ENCODE results near the gene SLIT3. TPM values are rescaled to one million over a fixed set of nuclear protein-coding genes. Genes with fewer than 3 reads are reported as not detected.

The SLIT3 gene
- total RNA-seq (not detected), polyA plus RNA-seq (not detected)

DNA sequence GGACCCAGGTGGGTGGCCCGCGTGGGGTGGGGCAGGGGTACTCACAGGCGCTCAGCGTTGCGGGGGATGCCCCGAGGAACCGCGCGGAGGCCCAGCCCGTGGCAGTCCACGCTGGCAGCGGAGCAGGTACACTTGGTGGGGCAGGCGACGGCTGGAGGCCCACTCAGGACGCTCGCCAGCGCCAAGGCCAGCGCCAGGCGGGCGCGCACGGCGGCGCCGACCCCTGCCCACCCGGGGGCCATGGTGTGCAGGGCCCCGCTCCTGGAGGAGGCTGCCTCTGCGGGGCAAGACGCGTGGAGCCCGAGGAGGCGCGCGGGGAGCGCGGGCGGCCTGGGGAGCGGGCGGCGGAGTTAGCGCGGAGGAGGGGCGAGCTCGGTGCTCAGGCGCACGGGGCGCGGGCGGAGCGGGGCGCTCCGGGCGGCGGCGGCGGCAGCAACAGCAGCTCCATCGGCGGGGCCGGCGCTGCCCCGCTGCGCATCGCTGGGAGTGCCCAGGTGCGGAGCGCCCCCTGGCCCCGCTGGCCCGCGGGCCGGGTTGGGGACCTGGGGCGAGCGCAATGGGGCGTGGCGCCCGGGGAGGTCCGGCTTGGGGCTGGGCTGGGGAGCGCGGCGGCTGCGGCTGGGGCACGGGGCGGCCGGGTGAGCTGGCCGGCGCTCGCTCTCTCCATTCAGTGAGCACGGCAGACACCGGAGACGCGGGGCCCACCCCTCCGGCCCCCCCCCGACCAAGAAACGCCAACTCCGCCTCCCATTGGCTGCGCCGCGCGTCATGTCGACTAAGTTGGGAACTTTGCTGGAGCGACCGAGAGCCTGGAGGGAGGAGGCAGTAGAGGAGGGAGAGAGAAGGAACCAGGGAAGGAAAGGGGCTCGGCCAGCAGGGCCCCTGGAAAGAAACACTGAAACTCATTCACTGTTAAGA, at the start of gene SLIT3:
TSS of gene SLIT3 (minus strand) at position 672 of the 918 bp plus-strand sequence. CDS start at position 242, 430 bp downstream.
- Histone ChIP-seq H3K27me3 (ENCODE audit: insufficient read depth, low read length) (peaks cover 6% of the 10 kb centered on the region), H3K36me3 (ENCODE audit: insufficient read depth, low read length) (no peaks in the 10 kb centered on the region), H3K27ac (ENCODE audit: low read depth, low read length) (no peak within 1 kb of the TSS), H3K4me3 (ENCODE audit: low read length in 2 of 2) (no peak within 1 kb of the TSS), H3K4me1 (ENCODE audit: insufficient read depth, low read length) (no peaks in the 10 kb centered on the region), H3K9me3 (ENCODE audit: control insufficient read depth in 1 of 2, low read length in 2 of 2) (no peaks in the 10 kb centered on the region)
- Mint-ChIP-seq H3K27me3 (peaks cover 30 to 35% of the 10 kb centered on the region in 2 donors), H3K36me3 (no peaks in the 10 kb centered on the region), H3K4me3 (peak within 1 kb of the TSS in 1 of 8 donors; percentile 4), H3K27ac (no peak within 1 kb of the TSS), H3K4me1 (peaks cover 6 to 15% (median 13%) of the 10 kb centered on the region in 4 donors), H3K9me3 (peaks cover 0 to 3% (median 0%) of the 10 kb centered on the region in 8 donors)
- POLR2A ChIA-PET (ENCODE audit: partially characterized antibody): no interaction called here
- CTCF ChIA-PET (ENCODE audit: partially characterized antibody): interaction anchor here (0.9 kb wide), 1 partner anchor 16 kb away, joined by 4 read pairs; no protein-coding TSS in a partner anchor
- no peak for DNase-seq
- intact Hi-C loops (cut with micrococcal nuclease): no loop called here

DNA sequence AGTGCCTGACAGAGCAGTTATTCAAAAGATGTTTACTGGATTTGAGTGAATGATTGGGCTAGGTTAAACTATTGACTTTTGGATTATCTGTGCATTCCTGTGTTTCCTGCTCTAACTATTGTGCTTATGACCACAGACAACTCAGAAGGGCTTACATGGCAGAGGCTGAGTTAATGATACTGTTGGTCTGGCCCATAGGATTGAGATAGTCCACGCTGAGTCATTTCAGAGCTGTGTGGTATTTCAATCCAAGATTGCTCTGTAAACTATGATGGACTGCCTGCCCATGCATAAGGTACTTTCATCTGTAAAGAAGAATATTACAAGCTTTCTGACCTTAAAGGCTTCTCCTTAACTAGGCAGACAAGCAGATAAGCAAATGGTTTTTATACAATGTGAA, 49.1 kb upstream of the SLIT3 start:
- POLR2A ChIA-PET (ENCODE audit: partially characterized antibody): no interaction called here
- Mint-ChIP-seq H3K4me3 (no peak overlapping the region), H3K36me3 (no peaks in the 10 kb centered on the region), H3K9me3 (peaks cover 0 to 4% (median 0%) of the 10 kb centered on the region in 8 donors), H3K27ac (no peak overlapping the region), H3K4me1 (no peaks in the 10 kb centered on the region), H3K27me3 (peaks cover 2 to 14% of the 10 kb centered on the region in 2 donors)
- no peak overlapping the region for H3K4me3 ChIP-seq (ENCODE audit: low read length in 2 of 2)
- intact Hi-C loops (cut with micrococcal nuclease): no loop called here
- H3K9me3 ChIP-seq (ENCODE audit: control insufficient read depth in 1 of 2, low read length in 2 of 2): no peaks in the 10 kb centered on the region
- CTCF ChIA-PET (ENCODE audit: partially characterized antibody): no interaction called here
- no peak for DNase-seq
- H3K36me3 ChIP-seq (ENCODE audit: insufficient read depth, low read length): no peaks in the 10 kb centered on the region
- H3K27ac ChIP-seq (ENCODE audit: low read depth, low read length): no peak overlapping the region
- H3K4me1 ChIP-seq (ENCODE audit: insufficient read depth, low read length): no peaks in the 10 kb centered on the region
- H3K27me3 ChIP-seq (ENCODE audit: insufficient read depth, low read length): no peaks in the 10 kb centered on the region

DNA sequence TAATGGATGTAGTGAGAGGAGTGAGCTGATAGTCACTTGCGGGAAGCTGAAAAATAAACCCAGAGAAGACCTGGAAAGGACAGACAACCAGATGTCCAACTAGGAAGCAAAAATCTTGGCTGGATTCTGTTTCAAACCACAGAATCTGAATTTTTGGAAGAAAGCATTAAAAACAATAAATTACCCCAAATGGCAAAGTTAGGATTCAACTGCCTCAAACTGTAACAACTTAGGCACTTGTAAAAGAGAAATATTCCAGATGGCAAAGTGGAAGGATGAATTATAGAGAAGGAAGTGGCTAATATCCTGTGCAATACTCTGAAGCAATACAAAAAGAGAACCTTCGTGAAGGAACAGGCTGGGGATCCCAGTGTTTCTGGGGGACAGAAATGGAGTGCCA, 46.8 kb upstream of the SLIT3 start:
- no peak for DNase-seq
- Mint-ChIP-seq H3K27me3 (peaks cover 2 to 11% of the 10 kb centered on the region in 2 donors), H3K27ac (no peak overlapping the region), H3K9me3 (peaks cover 0 to 4% (median 0%) of the 10 kb centered on the region in 8 donors), H3K36me3 (no peaks in the 10 kb centered on the region), H3K4me3 (no peak overlapping the region), H3K4me1 (no peaks in the 10 kb centered on the region)
- intact Hi-C loops (cut with micrococcal nuclease): no loop called here
- no peaks in the 10 kb centered on the region for H3K27me3 ChIP-seq (ENCODE audit: insufficient read depth, low read length)
- POLR2A ChIA-PET (ENCODE audit: partially characterized antibody): no interaction called here
- H3K27ac ChIP-seq (ENCODE audit: low read depth, low read length): no peak overlapping the region
- no peaks in the 10 kb centered on the region for H3K36me3 ChIP-seq (ENCODE audit: insufficient read depth, low read length)
- H3K9me3 ChIP-seq (ENCODE audit: control insufficient read depth in 1 of 2, low read length in 2 of 2): no peaks in the 10 kb centered on the region
- no peaks in the 10 kb centered on the region for H3K4me1 ChIP-seq (ENCODE audit: insufficient read depth, low read length)
- H3K4me3 ChIP-seq (ENCODE audit: low read length in 2 of 2): no peak overlapping the region
- CTCF ChIA-PET (ENCODE audit: partially characterized antibody): no interaction called here

- DNase-seq: no peak
Measured at GRCh38 chr5:169344629-169345028, 43.7 kb upstream of the SLIT3 start.

GRCh38 chr5:169343766-169344165, 42.8 kb upstream of the SLIT3 start:
- Mint-ChIP-seq H3K27me3 (peaks cover 2 to 8% of the 10 kb centered on the region in 2 donors), H3K27ac (no peak overlapping the region), H3K9me3 (no peaks in the 10 kb centered on the region), H3K4me3 (no peak overlapping the region), H3K4me1 (no peaks in the 10 kb centered on the region), H3K36me3 (no peaks in the 10 kb centered on the region)
- Histone ChIP-seq H3K4me3 (ENCODE audit: low read length in 2 of 2) (no peak overlapping the region), H3K27ac (ENCODE audit: low read depth, low read length) (no peak overlapping the region), H3K9me3 (ENCODE audit: control insufficient read depth in 1 of 2, low read length in 2 of 2) (no peaks in the 10 kb centered on the region), H3K4me1 (ENCODE audit: insufficient read depth, low read length) (no peaks in the 10 kb centered on the region), H3K27me3 (ENCODE audit: insufficient read depth, low read length) (no peaks in the 10 kb centered on the region), H3K36me3 (ENCODE audit: insufficient read depth, low read length) (no peaks in the 10 kb centered on the region)
- CTCF ChIA-PET (ENCODE audit: partially characterized antibody): no interaction called here
- POLR2A ChIA-PET (ENCODE audit: partially characterized antibody): no interaction called here
- DNase-seq: no peak
- intact Hi-C loops (cut with micrococcal nuclease): no loop called here

More at GRCh38 chr5:169344629-169345028, 43.7 kb upstream of the SLIT3 start:
- Histone ChIP-seq H3K36me3 (ENCODE audit: insufficient read depth, low read length) (no peaks in the 10 kb centered on the region), H3K27ac (ENCODE audit: low read depth, low read length) (no peak overlapping the region), H3K4me1 (ENCODE audit: insufficient read depth, low read length) (no peaks in the 10 kb centered on the region), H3K27me3 (ENCODE audit: insufficient read depth, low read length) (no peaks in the 10 kb centered on the region), H3K9me3 (ENCODE audit: control insufficient read depth in 1 of 2, low read length in 2 of 2) (no peaks in the 10 kb centered on the region), H3K4me3 (ENCODE audit: low read length in 2 of 2) (no peak overlapping the region)
- ChIA-PET POLR2A (ENCODE audit: partially characterized antibody) (no interaction called here), CTCF (ENCODE audit: partially characterized antibody) (no interaction called here)
- peaks cover 2 to 5% of the 10 kb centered on the region in 2 donors for H3K27me3 Mint-ChIP-seq
- H3K4me1 Mint-ChIP-seq: no peaks in the 10 kb centered on the region
- no peaks in the 10 kb centered on the region for H3K36me3 Mint-ChIP-seq
- intact Hi-C loops (cut with micrococcal nuclease): no loop called here
- H3K27ac Mint-ChIP-seq: no peak overlapping the region
- H3K4me3 Mint-ChIP-seq: no peak overlapping the region
- peaks cover 0 to 1% (median 0%) of the 10 kb centered on the region in 8 donors for H3K9me3 Mint-ChIP-seq

DNA sequence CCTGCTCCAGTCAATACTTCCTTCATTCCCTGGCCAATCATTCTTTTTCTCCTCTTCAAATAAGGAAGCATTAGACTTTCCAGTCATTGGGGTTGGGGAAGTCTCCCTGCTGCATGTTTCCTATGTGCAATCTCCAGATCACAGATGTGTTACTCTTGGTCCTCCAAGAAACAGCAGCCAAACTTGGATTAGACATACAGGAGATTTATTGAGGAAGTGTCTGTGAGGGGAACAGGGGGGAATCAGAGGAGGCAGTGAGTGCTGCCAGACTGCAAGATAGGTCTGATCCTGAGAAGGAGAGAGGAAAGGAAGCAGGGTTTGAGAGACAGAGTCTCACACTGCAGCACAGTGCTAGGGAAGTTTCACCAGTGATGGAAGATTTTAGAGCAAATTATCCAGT, 40.6 kb upstream of the SLIT3 start:
- intact Hi-C loops (cut with micrococcal nuclease): no loop called here
- Histone ChIP-seq H3K4me1 (ENCODE audit: insufficient read depth, low read length) (no peaks in the 10 kb centered on the region), H3K9me3 (ENCODE audit: control insufficient read depth in 1 of 2, low read length in 2 of 2) (no peaks in the 10 kb centered on the region), H3K27ac (ENCODE audit: low read depth, low read length) (no peak overlapping the region), H3K27me3 (ENCODE audit: insufficient read depth, low read length) (no peaks in the 10 kb centered on the region), H3K4me3 (ENCODE audit: low read length in 2 of 2) (no peak overlapping the region), H3K36me3 (ENCODE audit: insufficient read depth, low read length) (no peaks in the 10 kb centered on the region)
- H3K4me1 Mint-ChIP-seq: no peaks in the 10 kb centered on the region
- no peak overlapping the region for H3K4me3 Mint-ChIP-seq
- no peak overlapping the region for H3K27ac Mint-ChIP-seq
- H3K36me3 Mint-ChIP-seq: no peaks in the 10 kb centered on the region
- peaks cover 0 to 10% of the 10 kb centered on the region in 2 donors for H3K27me3 Mint-ChIP-seq
- POLR2A ChIA-PET (ENCODE audit: partially characterized antibody): no interaction called here
- no peaks in the 10 kb centered on the region for H3K9me3 Mint-ChIP-seq
- no peak for DNase-seq
- CTCF ChIA-PET (ENCODE audit: partially characterized antibody): no interaction called here

DNA sequence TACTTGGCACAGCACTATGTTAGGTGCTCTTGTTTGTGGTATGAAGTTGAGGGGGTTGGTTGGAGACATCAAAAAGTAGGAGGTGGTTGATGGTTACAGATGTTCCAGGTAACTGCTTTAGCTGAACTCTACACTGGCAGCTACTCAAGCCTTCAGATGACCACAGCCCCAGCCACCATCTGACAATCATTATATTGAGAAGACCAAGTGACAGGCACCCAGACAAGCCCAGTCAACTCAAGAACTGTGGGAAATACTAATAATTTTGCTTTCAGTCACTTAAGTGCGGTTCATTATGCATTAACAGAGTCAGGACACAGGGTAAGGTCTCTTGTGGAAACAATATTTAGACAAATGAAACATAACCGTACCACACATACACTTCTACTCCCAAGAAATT, 38.9 kb upstream of the SLIT3 start:
- POLR2A ChIA-PET (ENCODE audit: partially characterized antibody): no interaction called here
- DNase-seq: no peak
- H3K9me3 ChIP-seq (ENCODE audit: control insufficient read depth in 1 of 2, low read length in 2 of 2): no peaks in the 10 kb centered on the region
- no peak overlapping the region for H3K4me3 ChIP-seq (ENCODE audit: low read length in 2 of 2)
- H3K27ac ChIP-seq (ENCODE audit: low read depth, low read length): no peak overlapping the region
- H3K36me3 Mint-ChIP-seq: no peaks in the 10 kb centered on the region
- intact Hi-C loops (cut with micrococcal nuclease): no loop called here
- H3K4me3 Mint-ChIP-seq: no peak overlapping the region
- no peaks in the 10 kb centered on the region for H3K27me3 ChIP-seq (ENCODE audit: insufficient read depth, low read length)
- H3K36me3 ChIP-seq (ENCODE audit: insufficient read depth, low read length): no peaks in the 10 kb centered on the region
- CTCF ChIA-PET (ENCODE audit: partially characterized antibody): no interaction called here
- H3K9me3 Mint-ChIP-seq: no peaks in the 10 kb centered on the region
- H3K4me1 ChIP-seq (ENCODE audit: insufficient read depth, low read length): no peaks in the 10 kb centered on the region
- H3K27me3 Mint-ChIP-seq: peaks cover under 1 to 12% of the 10 kb centered on the region in 2 donors
- H3K4me1 Mint-ChIP-seq: no peaks in the 10 kb centered on the region
- no peak overlapping the region for H3K27ac Mint-ChIP-seq

All from CD4-positive, alpha-beta memory T cell (primary cell).